OCI-LY1 (cell line): ENCODE measurements around the gene CTNNA3.

ENCODE experiments used
- CTCF ChIP-seq: fragments of 200-600 bp; sonication (generic), shearing (Covaris generic); IDR thresholded peaks from 2 replicates; pipeline ENCODE4 v1.5.1; 2017; ENCODE audit warnings: mild to moderate bottlenecking, antibody characterized with exemption, low read length, moderate library complexity, mixed read lengths
- EZH2 ChIP-seq: fragments of 200-600 bp; sonication (generic), shearing (Covaris generic); IDR thresholded peaks from 2 replicates; pipeline ENCODE4 v1.8.0; 2017; ENCODE audit warnings: borderline replicate concordance, mixed run types, mild to moderate bottlenecking, antibody characterized with exemption, low read length, moderate library complexity, mixed read lengths

DNA sequence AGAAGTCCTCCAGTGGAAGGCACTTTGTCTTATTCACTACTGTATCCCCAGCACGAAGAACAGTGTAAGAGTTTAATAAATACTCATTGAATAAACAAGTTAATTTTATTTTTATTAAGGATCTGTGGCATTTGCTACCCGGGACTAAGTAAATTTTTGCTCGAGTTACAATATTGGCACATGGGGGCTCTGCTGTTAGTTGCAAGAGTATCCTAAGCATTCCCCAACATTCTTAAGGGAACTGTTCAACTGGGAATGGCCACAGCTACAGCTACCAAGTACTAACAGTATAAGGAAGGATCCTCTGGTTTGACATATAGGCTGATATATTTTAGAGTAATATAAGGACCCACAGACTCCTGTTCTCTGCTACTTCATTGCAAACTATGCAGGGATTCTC is 778.9 kb downstream of the CTNNA3 start:
- TF ChIP-seq CTCF = no peak
- TF ChIP-seq EZH2 = no peak
